Nephron (organoid): ENCODE measurements around the gene OLFML3.
A peak's percentile ranks its signal among the peaks of the same experiment; 100 is the strongest.
"Not testable (repeated sequence)": the region's sequence is repeated elsewhere in the genome, so short reads cannot be mapped to it uniquely, and the experiment has no call there.

Experiments
- H3K27ac Mint-ChIP-seq, 3 experiments: 2 replicates each; pipeline ENCODE4 v1.8.0; 2020; ENCODE audit warnings: mixed read lengths in 3 of 3, mild to moderate bottlenecking in 2 of 3, moderate library complexity in 1 of 3
- H3K27me3 Mint-ChIP-seq: 2 replicates; pipeline ENCODE4 v1.8.0; 2021; ENCODE audit warnings: low read depth, mild to moderate bottlenecking, moderate library complexity, mixed read lengths
- H3K36me3 Mint-ChIP-seq: 2 replicates; pipeline ENCODE4 v1.8.0; 2020; ENCODE audit warnings: low read depth, mixed read lengths
- H3K4me1 Mint-ChIP-seq: 2 replicates; pipeline ENCODE4 v1.8.0; 2020; ENCODE audit warnings: mixed read lengths
- H3K4me3 Mint-ChIP-seq, 3 experiments: 2 replicates each; pipeline ENCODE4 v1.8.0; 2020; ENCODE audit warnings: mild to moderate bottlenecking in 3 of 3, mixed read lengths in 3 of 3, moderate library complexity in 2 of 3
- H3K9me3 Mint-ChIP-seq: 2 replicates; pipeline ENCODE4 v1.8.0; 2020; ENCODE audit warnings: mixed read lengths
- TF ChIP-seq, protein P1 (sequence below), 3 experiments: fragments of 200-600 bp; sonication (generic); IDR thresholded peaks; one replicate each; pipeline ENCODE4 v1.5.0; 2021; ENCODE audit warnings: antibody characterized with exemption in 3 of 3; ENCODE audit not compliant: unreplicated experiment in 3 of 3

OLFML3 gene

DNA sequence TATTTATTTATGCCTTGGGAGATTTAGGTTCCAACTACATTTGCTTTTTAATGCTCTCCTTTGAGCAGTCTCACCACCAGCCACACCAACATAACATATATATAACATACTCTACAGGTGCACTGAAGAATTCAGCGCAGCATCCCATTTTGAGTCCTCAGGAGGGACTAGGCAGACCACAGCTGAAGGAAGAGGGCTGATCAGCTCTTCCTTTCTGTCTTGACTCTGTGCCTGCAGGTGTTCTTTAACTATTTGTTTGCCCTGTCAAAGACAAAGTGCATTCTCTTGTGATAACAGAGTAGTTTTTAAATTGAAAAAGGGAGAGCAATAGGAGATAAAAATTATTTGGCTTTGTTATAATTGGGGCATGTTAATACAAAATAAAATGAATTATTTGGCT is 33.2 kb upstream of the OLFML3 start:
- Mint-ChIP-seq H3K36me3 (peaks cover 40% of the 10 kb centered on the region), H3K27ac (peak overlapping the region in 1 of 3 experiments; percentile 47), H3K27me3 (no peaks in the 10 kb centered on the region), H3K4me1 (peaks cover 31% of the 10 kb centered on the region), H3K4me3 (no peak overlapping the region), H3K9me3 (peaks cover 4% of the 10 kb centered on the region)
- TF ChIP-seq, protein P1, sequence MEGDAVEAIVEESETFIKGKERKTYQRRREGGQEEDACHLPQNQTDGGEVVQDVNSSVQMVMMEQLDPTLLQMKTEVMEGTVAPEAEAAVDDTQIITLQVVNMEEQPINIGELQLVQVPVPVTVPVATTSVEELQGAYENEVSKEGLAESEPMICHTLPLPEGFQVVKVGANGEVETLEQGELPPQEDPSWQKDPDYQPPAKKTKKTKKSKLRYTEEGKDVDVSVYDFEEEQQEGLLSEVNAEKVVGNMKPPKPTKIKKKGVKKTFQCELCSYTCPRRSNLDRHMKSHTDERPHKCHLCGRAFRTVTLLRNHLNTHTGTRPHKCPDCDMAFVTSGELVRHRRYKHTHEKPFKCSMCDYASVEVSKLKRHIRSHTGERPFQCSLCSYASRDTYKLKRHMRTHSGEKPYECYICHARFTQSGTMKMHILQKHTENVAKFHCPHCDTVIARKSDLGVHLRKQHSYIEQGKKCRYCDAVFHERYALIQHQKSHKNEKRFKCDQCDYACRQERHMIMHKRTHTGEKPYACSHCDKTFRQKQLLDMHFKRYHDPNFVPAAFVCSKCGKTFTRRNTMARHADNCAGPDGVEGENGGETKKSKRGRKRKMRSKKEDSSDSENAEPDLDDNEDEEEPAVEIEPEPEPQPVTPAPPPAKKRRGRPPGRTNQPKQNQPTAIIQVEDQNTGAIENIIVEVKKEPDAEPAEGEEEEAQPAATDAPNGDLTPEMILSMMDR (IDR thresholded peaks at IDR 0.05; ENCODE audit: unreplicated experiment in 3 of 3): no peak

DNA sequence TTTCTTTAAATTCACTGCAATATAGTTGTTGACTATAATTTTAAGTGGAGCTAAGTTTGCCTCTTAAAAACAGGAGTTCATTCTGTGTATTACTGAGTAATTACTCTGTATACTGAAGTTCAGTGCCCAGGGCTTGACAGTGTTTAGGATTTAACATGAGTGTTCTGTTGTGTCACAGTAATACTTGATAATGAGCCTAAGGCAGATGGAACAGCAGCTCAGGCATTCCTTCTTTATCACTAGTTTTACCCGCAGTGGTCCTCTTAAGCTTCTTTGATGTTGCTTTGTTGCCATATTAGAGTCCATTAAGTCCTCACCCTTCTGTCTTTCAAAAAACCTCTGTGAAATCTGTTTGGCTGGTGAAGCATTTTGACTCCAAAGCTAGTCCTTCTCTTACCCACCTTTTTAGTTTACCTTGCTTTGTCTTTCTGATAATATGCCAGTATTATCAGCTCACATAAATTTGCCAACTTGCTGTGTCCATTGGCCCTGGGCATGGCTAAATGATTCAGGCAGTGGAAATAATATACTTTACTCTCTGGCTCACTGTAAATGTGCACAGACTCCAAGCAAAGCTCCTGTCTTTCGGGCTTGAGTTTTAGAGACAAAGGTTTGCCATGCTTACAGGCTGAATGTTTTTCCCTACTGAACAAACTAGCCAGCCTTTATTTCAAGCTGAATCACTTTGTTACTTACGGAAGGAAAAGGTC is 32.4 kb upstream of the OLFML3 start:
- peak overlapping the region; percentile 28 to 69 (median 62) for H3K27ac Mint-ChIP-seq
- H3K27me3 Mint-ChIP-seq: no peaks in the 10 kb centered on the region
- TF ChIP-seq, protein P1 (IDR thresholded peaks at IDR 0.05; ENCODE audit: unreplicated experiment in 3 of 3): no peak
- H3K36me3 Mint-ChIP-seq: peaks cover 37% of the 10 kb centered on the region
- H3K4me3 Mint-ChIP-seq: no peak overlapping the region
- peaks cover 31% of the 10 kb centered on the region for H3K4me1 Mint-ChIP-seq
- peaks cover 4% of the 10 kb centered on the region for H3K9me3 Mint-ChIP-seq

DNA sequence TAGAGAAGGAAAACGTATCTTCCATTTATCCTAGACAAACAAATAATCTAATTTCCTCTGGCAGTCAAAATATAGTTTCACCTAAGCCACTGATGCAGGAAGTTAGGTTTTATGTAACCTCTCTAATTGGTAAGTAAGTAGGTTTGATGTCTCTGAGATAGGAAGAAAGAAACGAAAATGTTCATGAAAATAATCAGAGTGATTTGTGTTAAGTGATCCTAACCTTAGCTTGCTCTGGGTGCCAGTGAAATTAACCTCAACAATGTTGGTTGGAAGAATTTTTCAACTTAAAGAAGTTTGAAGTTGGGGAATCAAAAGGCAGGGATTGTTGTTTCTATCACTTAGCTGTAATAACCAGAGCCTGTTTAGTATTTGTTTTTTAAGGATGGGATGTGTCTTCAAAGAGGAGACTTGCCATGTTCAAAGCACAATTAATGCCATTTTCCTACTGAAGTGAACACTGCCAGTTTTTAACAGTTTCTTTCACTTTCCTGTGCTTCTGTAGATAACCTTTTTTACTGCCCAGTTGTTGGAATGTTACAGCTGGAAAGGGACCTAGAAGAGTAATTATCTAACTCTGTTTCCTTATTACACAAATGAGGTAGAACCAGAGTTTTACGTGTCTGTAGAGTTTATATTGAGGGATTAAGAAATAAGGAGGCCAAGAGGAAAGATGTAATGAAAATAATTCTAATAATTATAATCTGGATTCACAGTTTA is 31.7 kb upstream of the OLFML3 start:
- TF ChIP-seq, protein P1 (IDR thresholded peaks at IDR 0.05; ENCODE audit: unreplicated experiment in 3 of 3): no peak
- no peak overlapping the region for H3K4me3 Mint-ChIP-seq
- H3K27me3 Mint-ChIP-seq: no peaks in the 10 kb centered on the region
- H3K27ac Mint-ChIP-seq: peak overlapping the region; percentile 28 to 69 (median 62)
- peaks cover 4% of the 10 kb centered on the region for H3K9me3 Mint-ChIP-seq
- peaks cover 33% of the 10 kb centered on the region for H3K36me3 Mint-ChIP-seq
- H3K4me1 Mint-ChIP-seq: peaks cover 31% of the 10 kb centered on the region

DNA sequence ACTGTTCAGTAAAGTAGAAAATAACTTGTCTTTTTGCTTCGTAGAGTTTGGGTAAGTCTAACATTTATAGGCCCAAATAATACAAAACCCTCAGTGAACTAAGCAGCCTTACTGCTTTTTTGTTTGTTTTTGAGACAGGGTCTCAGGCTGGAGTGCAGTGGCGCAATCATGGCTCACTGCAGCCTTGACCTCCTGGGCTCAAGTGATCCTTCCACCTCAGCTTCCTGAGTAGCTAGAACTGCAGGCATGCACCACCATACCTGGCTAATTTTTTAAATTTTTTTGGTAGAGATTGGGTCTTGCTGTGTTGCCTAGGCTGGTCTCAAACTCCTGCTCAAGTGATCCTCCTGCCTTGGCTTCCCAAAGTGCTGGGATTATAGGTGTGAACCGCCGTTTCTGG is 31.1 kb upstream of the OLFML3 start:
- not testable (repeated sequence) for H3K27me3 Mint-ChIP-seq, H3K9me3 Mint-ChIP-seq, H3K4me3 Mint-ChIP-seq
- Mint-ChIP-seq H3K27ac (peak overlapping the region in 2 of 3 experiments; percentile 62 to 69), H3K4me1 (peaks cover 31% of the 10 kb centered on the region), H3K36me3 (peaks cover 30% of the 10 kb centered on the region)

DNA sequence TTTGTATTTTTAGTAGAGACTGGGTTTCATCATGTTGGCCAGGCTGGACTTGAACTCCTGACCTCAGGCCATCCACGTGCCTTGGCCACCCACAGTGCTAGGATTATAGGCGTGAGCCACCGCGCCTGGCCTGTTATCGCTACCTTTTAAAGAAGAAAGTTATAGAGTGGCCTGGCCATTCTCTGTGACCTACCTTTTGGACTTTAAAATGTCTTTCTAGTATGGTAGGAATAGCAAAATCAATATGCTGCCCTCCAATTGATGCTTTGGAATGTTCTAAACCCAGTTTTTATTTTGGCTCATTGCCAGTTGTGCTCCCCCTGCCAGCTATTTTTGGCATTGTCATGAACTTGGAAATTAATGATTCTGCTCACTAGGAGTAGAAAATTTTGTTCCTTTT is 30.3 kb upstream of the OLFML3 start:
- Mint-ChIP-seq H3K36me3 (peaks cover 26% of the 10 kb centered on the region), H3K4me1 (peaks cover 31% of the 10 kb centered on the region), H3K4me3 (no peak overlapping the region), H3K9me3 (peaks cover 4% of the 10 kb centered on the region), H3K27me3 (no peaks in the 10 kb centered on the region), H3K27ac (peak overlapping the region in 1 of 3 experiments; percentile 72)
- TF ChIP-seq, protein P1 (IDR thresholded peaks at IDR 0.05; ENCODE audit: unreplicated experiment in 3 of 3): peak; percentile 21 to 35 (median 23)

DNA sequence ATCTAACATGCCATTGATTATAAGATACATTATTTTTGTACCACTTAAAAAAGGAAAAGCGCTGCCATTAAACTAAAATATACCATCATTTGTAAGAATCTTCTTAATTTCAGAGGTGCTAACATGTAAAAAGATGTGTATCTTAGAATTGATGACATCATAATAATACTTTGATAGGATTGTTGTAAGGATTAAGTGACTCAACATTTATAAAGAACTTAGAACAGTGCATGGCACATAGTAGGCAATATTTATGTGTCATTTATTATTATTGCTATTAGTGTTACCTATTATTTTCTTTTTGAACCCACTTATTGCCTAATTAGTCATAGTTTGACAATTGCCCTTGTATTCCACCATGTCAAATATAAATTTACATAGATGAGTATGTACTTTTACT is 28.4 kb upstream of the OLFML3 start:
- H3K36me3 Mint-ChIP-seq: peaks cover 22% of the 10 kb centered on the region

More for the DNA sequence above, 28.4 kb upstream of the OLFML3 start:
- H3K27ac Mint-ChIP-seq: no peak overlapping the region
- H3K4me1 Mint-ChIP-seq: peaks cover 31% of the 10 kb centered on the region
- no peaks in the 10 kb centered on the region for H3K9me3 Mint-ChIP-seq
- H3K27me3 Mint-ChIP-seq: no peaks in the 10 kb centered on the region
- no peak overlapping the region for H3K4me3 Mint-ChIP-seq
- TF ChIP-seq, protein P1 (IDR thresholded peaks at IDR 0.05; ENCODE audit: unreplicated experiment in 3 of 3): no peak
